ENCODE measurements around the gene MCCD1.

The MCCD1 gene

DNA sequence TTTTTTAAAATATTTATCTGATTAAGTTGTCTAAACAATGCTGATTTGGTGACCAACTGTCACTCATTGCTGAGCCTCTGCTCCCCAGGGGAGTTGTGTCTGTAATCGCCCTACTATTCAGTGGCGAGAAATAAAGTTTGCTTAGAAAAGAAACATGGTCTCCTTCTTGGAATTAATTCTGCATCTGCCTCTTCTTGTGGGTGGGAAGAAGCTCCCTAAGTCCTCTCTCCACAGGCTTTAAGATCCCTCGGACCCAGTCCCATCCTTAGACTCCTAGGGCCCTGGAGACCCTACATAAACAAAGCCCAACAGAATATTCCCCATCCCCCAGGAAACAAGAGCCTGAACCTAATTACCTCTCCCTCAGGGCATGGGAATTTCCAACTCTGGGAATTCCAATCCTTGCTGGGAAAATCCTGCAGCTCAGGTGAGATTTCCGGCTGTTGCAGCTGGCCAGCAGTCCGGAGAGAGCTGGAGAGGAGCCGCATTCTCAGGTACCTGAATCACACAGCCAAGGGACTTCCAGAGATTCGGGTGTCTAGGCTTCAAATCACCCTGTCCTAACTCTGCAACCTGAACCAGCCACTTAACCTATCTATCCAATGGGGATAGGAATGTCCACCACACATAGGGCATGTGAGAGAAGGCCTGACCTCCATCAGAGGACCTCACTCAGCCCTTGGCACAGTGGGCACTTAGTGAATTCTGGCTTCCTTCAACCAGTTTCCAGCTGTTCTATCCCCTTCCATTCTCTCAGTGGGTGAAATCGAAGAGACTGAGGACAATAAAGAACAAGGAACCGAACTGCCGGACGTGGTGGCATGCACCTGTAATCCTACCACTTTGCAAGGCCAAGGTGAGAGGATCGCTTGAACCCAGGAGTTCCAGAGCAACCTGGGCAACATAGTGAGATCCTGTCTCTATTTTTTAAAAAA lies 49.7 kb downstream of the MCCD1 start:
- no peaks in the 10 kb centered on the region for H3K36me3 ChIP-seq (ENCODE audit: control insufficient read depth in 2 of 2, insufficient read depth in 1 of 2, low read length in 2 of 2)
- no peaks in the 10 kb centered on the region for H3K9me3 ChIP-seq (ENCODE audit: control insufficient read depth, insufficient read depth, low read depth, low read length)
- H3K4me3 ChIP-seq (ENCODE audit: low read depth, low read length) = no peak overlapping the region
- H3K4me1 ChIP-seq (ENCODE audit: control insufficient read depth, insufficient read depth, low read length) = peaks cover 4% of the 10 kb centered on the region; the same call in 1 of the 2 replicates
- TF ChIP-seq EGR2 (tag by site-specific recombination; IDR thresholded peaks at IDR 0.05; ENCODE audit: low read depth) (no peak), GFI1B (tag by site-specific recombination; IDR thresholded peaks at IDR 0.05) (0 out of 2 replicates have a peak, but pooled peaks have one; percentile 56), ZNF341 (tag by site-specific recombination; IDR thresholded peaks at IDR 0.05; ENCODE audit: low read depth) (peak; percentile 38; the same call in 1 of the 2 replicates), ZNF830 (tag by site-specific recombination; IDR thresholded peaks at IDR 0.05; ENCODE audit: low read depth) (no peak), IKZF3 (tag by site-specific recombination; IDR thresholded peaks at IDR 0.05) (0 out of 2 replicates have a peak, but pooled peaks have one; percentile 50), ZNF449 (tag by site-specific recombination; IDR thresholded peaks at IDR 0.05) (0 out of 2 replicates have a peak, but pooled peaks have one; percentile 40)
- TF ChIP-seq, protein P1, sequence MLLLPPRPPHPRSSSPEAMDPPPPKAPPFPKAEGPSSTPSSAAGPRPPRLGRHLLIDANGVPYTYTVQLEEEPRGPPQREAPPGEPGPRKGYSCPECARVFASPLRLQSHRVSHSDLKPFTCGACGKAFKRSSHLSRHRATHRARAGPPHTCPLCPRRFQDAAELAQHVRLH (tag by site-specific recombination; IDR thresholded peaks at IDR 0.05) = no peak
- H3K27ac ChIP-seq (ENCODE audit: extremely low read depth, low read depth, low read length) = no peak overlapping the region
- ChIA-PET POLR2A (no interaction called here), CTCF (interaction anchor here (0.5 to 18.7 kb wide), 9 partner anchors 8 to 1582 kb away, joined by 3 to 518 read pairs (median 5); partner anchors contain the start of genes ATP6V1G2, LST1, LTA and NCR3)

DNA sequence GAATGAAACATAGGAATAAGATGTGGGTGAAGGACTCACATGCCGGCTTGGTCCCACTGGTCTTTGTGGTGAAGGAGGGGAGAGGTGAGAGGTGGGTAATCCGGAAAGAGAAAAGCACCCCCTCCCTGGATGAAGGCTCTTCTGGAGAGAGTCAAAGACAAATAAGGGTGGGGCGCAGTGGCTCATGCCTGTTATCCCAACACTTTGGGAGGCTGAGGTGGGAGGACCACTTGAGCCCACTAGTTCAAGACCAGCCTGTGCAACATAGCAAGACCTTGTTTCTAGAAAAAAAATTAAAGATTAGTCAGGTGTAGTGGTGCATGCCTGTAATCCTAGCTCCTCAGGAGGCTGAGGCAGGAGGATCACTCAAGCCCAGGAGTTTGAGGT lies 50.4 kb downstream of the MCCD1 start:
- Histone ChIP-seq H3K4me1 (ENCODE audit: control insufficient read depth, insufficient read depth, low read length) (peaks cover 4% of the 10 kb centered on the region; the same call in 1 of the 2 replicates), H3K27ac (ENCODE audit: extremely low read depth, low read depth, low read length) (no peak overlapping the region), H3K4me3 (ENCODE audit: low read depth, low read length) (no peak overlapping the region), H3K9me3 (ENCODE audit: control insufficient read depth, insufficient read depth, low read depth, low read length) (no peaks in the 10 kb centered on the region), H3K36me3 (ENCODE audit: control insufficient read depth in 2 of 2, insufficient read depth in 1 of 2, low read length in 2 of 2) (no peaks in the 10 kb centered on the region)
- CTCF ChIA-PET = interaction anchor here (0.6 to 18.7 kb wide), 6 partner anchors 10 to 179 kb away, joined by 4 to 518 read pairs (median 39); partner anchors contain the start of genes ATP6V1G2, LTA, NCR3 and NFKBIL1
- POLR2A ChIA-PET = no interaction called here
- no peak for TF ChIP-seq ZNF174 (tag by site-specific recombination; IDR thresholded peaks at IDR 0.05)
- TF ChIP-seq ZNF48 (tag by site-specific recombination; IDR thresholded peaks at IDR 0.05) = no peak
- no peak for TF ChIP-seq SP3 (tag by site-specific recombination; IDR thresholded peaks at IDR 0.05)
- TF ChIP-seq ZNF366 (tag by site-specific recombination; conservative IDR thresholded peaks at IDR 0.05) = no peak
- TF ChIP-seq ZNF658 (tag by site-specific recombination; IDR thresholded peaks at IDR 0.05) = no peak
- TF ChIP-seq ZNF707 (tag by site-specific recombination; IDR thresholded peaks at IDR 0.05) = no peak
- no peak for TF ChIP-seq BCL6B (tag by site-specific recombination; IDR thresholded peaks at IDR 0.05)
- TF ChIP-seq ZNF221 (tag by site-specific recombination; IDR thresholded peaks at IDR 0.05; ENCODE audit: borderline replicate concordance) = no peak
- TF ChIP-seq ZNF626 (tag by site-specific recombination; IDR thresholded peaks at IDR 0.05) = no peak
- no peak for TF ChIP-seq FEZF1 (tag by site-specific recombination; IDR thresholded peaks at IDR 0.05)
- TF ChIP-seq ZNF112 (tag by site-specific recombination; IDR thresholded peaks at IDR 0.05) = no peak
- TF ChIP-seq ZNF585B (tag by site-specific recombination; IDR thresholded peaks at IDR 0.05) = no peak
- no peak for TF ChIP-seq ZFP37 (tag by site-specific recombination; IDR thresholded peaks at IDR 0.05)
- TF ChIP-seq ZBTB49 (tag by site-specific recombination; IDR thresholded peaks at IDR 0.05; ENCODE audit: low read depth) = no peak
- TF ChIP-seq HOXC10 (CRISPR knock-in tag; IDR thresholded peaks at IDR 0.05) = no peak
- no peak for TF ChIP-seq ZNF785 (tag by site-specific recombination; IDR thresholded peaks at IDR 0.05)
- TF ChIP-seq ZFP69B (tag by site-specific recombination; IDR thresholded peaks at IDR 0.05) = no peak
